Vagina (tissue), 2 donors: Measurements from ENCODE around the gene GALNT15. TPM values are rescaled to one million over a fixed set of nuclear protein-coding genes. Genes with fewer than 3 reads are reported as not detected.

Source experiments
- DNase-seq, 2 donors: peaks; one replicate each; pipeline ENCODE4 v3.0.0-alpha.2; 2017; ENCODE audit errors: extremely low spot score in 2 of 2
- H3K27ac ChIP-seq: fragments of 200-600 bp; sonication (generic); one replicate; pipeline ENCODE4 v1.5.1; 2019
- H3K27me3 ChIP-seq: fragments of 200-600 bp; sonication (generic); one replicate; pipeline ENCODE4 v1.5.1; 2019
- H3K36me3 ChIP-seq, 2 donors: fragments of 200-600 bp; sonication (generic); one replicate each; pipeline ENCODE4 v1.5.1; 2017 to 2019
- H3K4me1 ChIP-seq: fragments of 200-600 bp; sonication (generic); one replicate; pipeline ENCODE4 v1.5.1; 2019
- H3K4me3 ChIP-seq, 2 donors: fragments of 200-600 bp; sonication (generic); 1 replicate in 1 of 2; 2 replicates in 1 of 2; pipeline ENCODE4 v1.5.1; 2016 to 2019
- H3K9me3 ChIP-seq: fragments of 200-600 bp; sonication (generic); one replicate; pipeline ENCODE4 v1.5.1; 2019
- CTCF ChIP-seq, 3 experiments: fragments of 450-650 bp in 2 of 3; fragments of 200-600 bp in 1 of 3; sonication (generic) in 1 of 3; IDR thresholded peaks; one replicate each; pipeline ENCODE4 v1.5.1; 2017 to 2019; ENCODE audit warnings: antibody characterized with exemption in 3 of 3, mild to moderate bottlenecking in 2 of 3, moderate library complexity in 2 of 3
- POLR2A ChIP-seq, 2 donors: fragments of 450-650 bp; IDR thresholded peaks; one replicate each; pipeline ENCODE4 v1.6.1; 2017; ENCODE audit warnings: antibody characterized with exemption in 2 of 2, mild to moderate bottlenecking in 2 of 2, moderate library complexity in 2 of 2
- POLR2AphosphoS5 ChIP-seq, 2 donors: sonication (generic); formaldehyde crosslinking; IDR thresholded peaks; one replicate each; pipeline ENCODE4 v1.9.0; 2017; ENCODE audit warnings: antibody characterized with exemption in 2 of 2, mild to moderate bottlenecking in 2 of 2, low read depth in 1 of 2; ENCODE audit not compliant: insufficient read depth in 1 of 2
- intact Hi-C: fragments of 100-400 bp; cut with DNase I; formaldehyde crosslinking; loops from one replicate; pipeline ENCODE4 v1.15.1; 2023
- total RNA-seq: library from RNA; depleted of rRNA; stranded (reverse); fragments of >200 nt; gene quantifications from one replicate; pipeline ENCODE4 v1.2.3, GENCODE V29; 2016

Gene GALNT15
- total RNA-seq, 1 donor from 2014 or later, result 225 TPM

- no peak overlapping the region for H3K27ac ChIP-seq
- intact Hi-C loops, result no loop called here
- H3K9me3 ChIP-seq, result no peaks in the 10 kb centered on the region
- H3K4me3 ChIP-seq, result no peak overlapping the region
- TF ChIP-seq POLR2AphosphoS5 (IDR thresholded peaks at IDR 0.05; ENCODE audit: insufficient read depth in 1 of 2, low read depth in 1 of 2) (no peak), POLR2A (IDR thresholded peaks at IDR 0.05) (no peak), CTCF (IDR thresholded peaks at IDR 0.05) (no peak)
- no peaks in the 10 kb centered on the region for H3K27me3 ChIP-seq
- peaks cover 0 to 8% of the 10 kb centered on the region in 2 donors for H3K36me3 ChIP-seq
- H3K4me1 ChIP-seq, result no peaks in the 10 kb centered on the region
- DNase-seq, result no peak
These were observed 104.7 kb downstream of the GALNT15 start for GRCh38 chr3:16279010-16279801.

GRCh38 chr3:16280671-16281070, 106.2 kb downstream of the GALNT15 start:
- H3K4me1 ChIP-seq, result no peaks in the 10 kb centered on the region

More at GRCh38 chr3:16280671-16281070, 106.2 kb downstream of the GALNT15 start:
- Histone ChIP-seq H3K36me3 (peaks cover 0 to 8% of the 10 kb centered on the region in 2 donors), H3K27me3 (no peaks in the 10 kb centered on the region), H3K27ac (no peak overlapping the region), H3K4me3 (no peak overlapping the region), H3K9me3 (no peaks in the 10 kb centered on the region)
- intact Hi-C loops, result no loop called here
- DNase-seq, result no peak
- no peak for TF ChIP-seq POLR2AphosphoS5 (IDR thresholded peaks at IDR 0.05; ENCODE audit: insufficient read depth in 1 of 2, low read depth in 1 of 2)
- no peak for TF ChIP-seq CTCF (IDR thresholded peaks at IDR 0.05)
- TF ChIP-seq POLR2A (IDR thresholded peaks at IDR 0.05), result no peak

Other genes starting within 250 kb of the GALNT15 start
- 14.5 TPM for gene DPH3, start 90.3 kb downstream of the GALNT15 start, total RNA-seq
- 30.0 TPM for gene OXNAD1, start 90.5 kb downstream of the GALNT15 start, total RNA-seq